OCI-LY7 (cell line): Measurements from ENCODE around the gene RBM17. TPM values are rescaled to one million over a fixed set of nuclear protein-coding genes. Genes with fewer than 3 reads are reported as not detected.

ENCODE experiments used
- BruUV-seq: library from RNA; stranded (reverse); fragments of 400-500 nt; replicated peaks from 2 replicates; lab custom pipeline; 2021; lab: Mats Ljungman, UMichigan
- CTCF ChIA-PET: fragments of 300-600 bp; sonication (Branson Sonifier 250); formaldehyde crosslinking; loops from one replicate; lab custom pipeline; 2022; ENCODE audit warnings: antibody characterized with exemption; ENCODE audit not compliant: unreplicated experiment; lab: Charles Lee
- POLR2A ChIA-PET: fragments of 300-600 bp; sonication (Branson Sonifier 250); formaldehyde crosslinking; loops from one replicate; lab custom pipeline; 2022; ENCODE audit warnings: antibody characterized with exemption; lab: Charles Lee
- DNase-seq: peaks from one replicate; pipeline ENCODE4 v3.0.0-alpha.2; 2015; ENCODE audit warnings: low spot score
- H2AFZ ChIP-seq: fragments of 200-600 bp; sonication (generic), shearing (Covaris generic); 2 replicates; pipeline ENCODE4 v1.6.1; 2014; ENCODE audit warnings: mild to moderate bottlenecking, antibody characterized with exemption, low read length, moderate library complexity
- H3K27ac ChIP-seq: fragments of 200-600 bp; sonication (generic); 2 replicates; pipeline ENCODE4 v1.5.1; 2014; ENCODE audit warnings: mixed run types, low read depth, mild to moderate bottlenecking, moderate library complexity, low read length, inconsistent platforms; ENCODE audit not compliant: poor library complexity, severe bottlenecking
- H3K36me3 ChIP-seq: fragments of 200-600 bp; sonication (generic); 2 replicates; pipeline ENCODE4 v1.6.1; 2014; ENCODE audit warnings: mild to moderate bottlenecking, antibody characterized with exemption, low read length, moderate library complexity, mixed read lengths; ENCODE audit not compliant: insufficient read depth
- H3K4me1 ChIP-seq: fragments of 200-600 bp; sonication (generic); 2 replicates; pipeline ENCODE4 v1.5.1; 2014; ENCODE audit warnings: mild to moderate bottlenecking, low read length; ENCODE audit not compliant: insufficient read depth, poor library complexity, severe bottlenecking
- H3K4me2 ChIP-seq: fragments of 200-600 bp; sonication (generic); 2 replicates; pipeline ENCODE4 v1.6.1; 2014; ENCODE audit warnings: mild to moderate bottlenecking, low read length
- H3K4me3 ChIP-seq: fragments of 200-600 bp; sonication (generic); 2 replicates; pipeline ENCODE4 v1.5.1; 2014; ENCODE audit warnings: mild to moderate bottlenecking, low read depth, low read length; ENCODE audit not compliant: poor library complexity, severe bottlenecking
- H3K79me2 ChIP-seq: fragments of 200-600 bp; sonication (generic); 2 replicates; pipeline ENCODE4 v1.6.1; 2016; ENCODE audit warnings: low read depth, mild to moderate bottlenecking, low read length, moderate library complexity, mixed read lengths; ENCODE audit not compliant: insufficient read depth
- H3K9me2 ChIP-seq: fragments of 200-600 bp; sonication (generic); 2 replicates; pipeline ENCODE4 v1.6.1; 2016; ENCODE audit warnings: mild to moderate bottlenecking, low read length, mixed read lengths; ENCODE audit not compliant: insufficient read depth
- H3K9me3 ChIP-seq: fragments of 200-600 bp; sonication (generic); 2 replicates; pipeline ENCODE4 v1.6.1; 2014; ENCODE audit warnings: mild to moderate bottlenecking, mixed run types, low read length, mixed read lengths
- H4K20me1 ChIP-seq: fragments of 200-600 bp; sonication (generic); 2 replicates; pipeline ENCODE4 v1.6.1; 2014; ENCODE audit warnings: mild to moderate bottlenecking, antibody characterized with exemption, low read length, moderate library complexity, mixed read lengths; ENCODE audit not compliant: insufficient read depth
- CTCF ChIP-seq: fragments of 200-600 bp; sonication (generic); conservative IDR thresholded peaks from 2 replicates; pipeline ENCODE4 v1.5.1; 2014; ENCODE audit warnings: mild to moderate bottlenecking, antibody characterized with exemption, low read length, moderate library complexity, mixed read lengths
- EZH2phosphoT487 ChIP-seq: fragments of 200-600 bp; sonication (generic); IDR thresholded peaks from 2 replicates; pipeline ENCODE4 v1.6.1; 2018; ENCODE audit warnings: low read depth, borderline replicate concordance, mild to moderate bottlenecking, mixed run types, antibody characterized with exemption, low read length, moderate library complexity, mixed read lengths
- intact Hi-C: fragments of 100-400 bp; cut with micrococcal nuclease; formaldehyde crosslinking; loops from one replicate; pipeline ENCODE4 v1.10.0; 2022; ENCODE audit not compliant: unreplicated experiment
- total RNA-seq, 2 experiments: library from RNA; depleted of rRNA in 1 of 2; stranded (reverse); fragments of >200 nt in 1 of 2; shearing (Covaris generic) in 1 of 2; gene quantifications; 2 replicates each; pipeline ENCODE4 v1.2.3, GENCODE V29; 2014 to 2022

Gene RBM17
- total RNA-seq, 2 experiments from 2014 or later, result 103 to 248 TPM

GRCh38 chr10:6153845-6154244 lies 65.0 kb downstream of the RBM17 start:
- BruUV-seq, result no TSS peak
- no peaks in the 10 kb centered on the region for H3K9me3 ChIP-seq
- no peaks in the 10 kb centered on the region for H4K20me1 ChIP-seq
- DNase-seq, result no peak
- TF ChIP-seq CTCF (no peak), EZH2phosphoT487 (no peak)
- no peak overlapping the region for H3K27ac ChIP-seq
- H3K9me2 ChIP-seq, result no peaks in the 10 kb centered on the region
- H3K79me2 ChIP-seq, result no peaks in the 10 kb centered on the region; the same call in 1 of the 2 replicates
- intact Hi-C loops, result no loop called here
- H3K36me3 ChIP-seq, result no peaks in the 10 kb centered on the region
- POLR2A ChIA-PET, result interaction anchor here (0.7 to 1.6 kb wide), 2 partner anchors 14 to 23 kb away, joined by 3 to 9 read pairs; no protein-coding TSS in a partner anchor
- no peak overlapping the region for H3K4me2 ChIP-seq
- H2AFZ ChIP-seq, result no peak overlapping the region
- peaks cover 17% of the 10 kb centered on the region for H3K4me1 ChIP-seq
- H3K4me3 ChIP-seq, result no peak overlapping the region
- CTCF ChIA-PET, result interaction anchor here (0.6 to 1.3 kb wide), 2 partner anchors 9 to 86 kb away, joined by 3 read pairs; no protein-coding TSS in a partner anchor

- no peaks in the 10 kb centered on the region for H3K36me3 ChIP-seq
- no peak overlapping the region for H3K4me2 ChIP-seq
- no TSS peak for BruUV-seq
- no peaks in the 10 kb centered on the region; the same call in 1 of the 2 replicates for H3K79me2 ChIP-seq
- H3K9me3 ChIP-seq, result no peaks in the 10 kb centered on the region
- CTCF ChIA-PET, result no interaction called here
- intact Hi-C loops, result no loop called here
- no peaks in the 10 kb centered on the region for H4K20me1 ChIP-seq
- H2AFZ ChIP-seq, result no peak overlapping the region
- no peak overlapping the region for H3K27ac ChIP-seq
- H3K9me2 ChIP-seq, result no peaks in the 10 kb centered on the region
- POLR2A ChIA-PET, result interaction anchor here (1.1 to 1.6 kb wide), 2 partner anchors 13 to 252 kb away, joined by 3 to 9 read pairs; no protein-coding TSS in a partner anchor
- DNase-seq, result no peak
- peaks cover 17% of the 10 kb centered on the region for H3K4me1 ChIP-seq
- TF ChIP-seq CTCF (no peak), EZH2phosphoT487 (no peak)
- no peak overlapping the region for H3K4me3 ChIP-seq
Measured at GRCh38 chr10:6154566-6154965, 65.7 kb downstream of the RBM17 start.

GRCh38 chr10:6158276-6158675 lies 69.4 kb downstream of the RBM17 start:
- POLR2A ChIA-PET, result no interaction called here
- Histone ChIP-seq H3K27ac (no peak overlapping the region), H2AFZ (no peak overlapping the region), H3K9me3 (no peaks in the 10 kb centered on the region), H3K79me2 (peaks cover 8% of the 10 kb centered on the region; the same call in 1 of the 2 replicates), H3K9me2 (no peaks in the 10 kb centered on the region), H4K20me1 (no peaks in the 10 kb centered on the region), H3K4me3 (no peak overlapping the region), H3K4me2 (no peak overlapping the region), H3K4me1 (peaks cover 13% of the 10 kb centered on the region), H3K36me3 (no peaks in the 10 kb centered on the region)
- no peak for DNase-seq
- CTCF ChIA-PET, result no interaction called here
- intact Hi-C loops, result no loop called here
- TF ChIP-seq CTCF (no peak), EZH2phosphoT487 (no peak)
- no TSS peak for BruUV-seq
